NCI-H2171 (cell line): ENCODE data around the gene CYP21A2.
"Not testable (repeated sequence)": the region's sequence is repeated elsewhere in the genome, so short reads cannot be mapped to it uniquely, and the experiment has no call there.

Source experiments
- DNase-seq: peaks from one replicate; lab custom pipeline; 2025; lab: John Stamatoyannopoulos, UW

CYP21A2 gene

GRCh38 chr6:32037598-32038524 lies at the start of gene CYP21A2:
Gene CYP21A2 (plus strand): TSS chr6:32038415. CDS start chr6:32038423, 8 bp downstream.
- not testable (repeated sequence) for DNase-seq

- DNase-seq, result not testable (repeated sequence)
Measured at GRCh38 chr6:31989363-31989762, 48.9 kb upstream of the CYP21A2 start.

DNA sequence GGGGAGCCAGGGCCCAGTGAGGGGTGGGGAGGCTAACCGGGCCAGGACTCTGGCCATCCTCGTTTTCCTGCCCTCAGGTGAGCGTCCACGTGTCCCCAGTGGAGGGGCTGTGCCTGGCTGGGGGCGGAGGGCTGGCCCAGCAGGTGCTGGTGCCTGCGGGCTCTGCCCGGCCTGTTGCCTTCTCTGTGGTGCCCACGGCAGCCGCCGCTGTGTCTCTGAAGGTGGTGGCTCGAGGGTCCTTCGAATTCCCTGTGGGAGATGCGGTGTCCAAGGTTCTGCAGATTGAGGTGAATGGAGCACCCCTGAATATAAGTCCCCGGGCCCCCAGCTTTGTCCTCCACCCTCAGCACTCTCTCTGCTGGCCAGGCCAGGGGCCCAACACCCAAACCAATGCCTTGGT lies 43.8 kb upstream of the CYP21A2 start:
- DNase-seq, result not testable (repeated sequence)

GRCh38 chr6:31996385-31996784 lies 41.8 kb upstream of the CYP21A2 start:
- DNase-seq, result not testable (repeated sequence)

- DNase-seq, result not testable (repeated sequence)
Measured at GRCh38 chr6:32002546-32003268, 35.5 kb upstream of the CYP21A2 start.

GRCh38 chr6:32003301-32003700 lies 34.9 kb upstream of the CYP21A2 start:
- DNase-seq, result not testable (repeated sequence)

GRCh38 chr6:32004393-32004792 lies 33.8 kb upstream of the CYP21A2 start:
- DNase-seq, result not testable (repeated sequence)

DNA sequence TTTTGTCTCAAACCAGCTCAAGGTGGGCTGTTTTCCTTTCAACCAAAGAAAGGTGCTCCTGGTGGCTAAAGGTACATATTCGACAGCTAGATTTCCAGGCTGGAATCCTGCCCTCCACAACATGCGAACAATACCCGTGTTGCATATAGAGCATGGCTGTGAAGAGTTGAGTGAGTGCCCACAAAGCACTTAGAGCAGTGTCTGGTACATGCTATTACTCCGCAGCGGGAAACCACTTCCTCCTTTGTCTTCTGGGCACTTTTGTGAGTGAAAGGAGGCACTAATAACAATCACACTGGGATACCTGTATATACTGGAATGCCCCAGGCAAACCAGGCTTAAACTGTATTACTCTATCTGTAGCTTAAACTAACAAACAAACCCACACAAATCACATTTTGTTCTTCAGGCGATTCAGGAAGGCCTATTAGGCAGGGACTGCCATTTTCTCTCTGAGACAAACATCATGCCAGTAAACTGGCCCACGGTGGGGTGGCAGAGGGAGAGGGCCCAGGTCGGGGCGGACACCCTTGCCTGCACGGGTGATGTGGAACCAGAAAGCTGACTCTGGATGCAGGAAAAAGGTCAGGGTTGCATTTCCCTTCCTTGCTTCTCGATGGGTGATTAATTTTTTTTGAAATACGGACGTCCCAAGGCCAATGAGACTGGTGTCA lies 33.2 kb upstream of the CYP21A2 start:
- not testable (repeated sequence) for DNase-seq

GRCh38 chr6:32005538-32005880 lies 32.7 kb upstream of the CYP21A2 start:
- DNase-seq, result not testable (repeated sequence)

GRCh38 chr6:32005991-32006529 lies 32.2 kb upstream of the CYP21A2 start:
- DNase-seq, result not testable (repeated sequence)

- DNase-seq, result not testable (repeated sequence)
Measured at GRCh38 chr6:32007086-32007485, 31.1 kb upstream of the CYP21A2 start.

DNA sequence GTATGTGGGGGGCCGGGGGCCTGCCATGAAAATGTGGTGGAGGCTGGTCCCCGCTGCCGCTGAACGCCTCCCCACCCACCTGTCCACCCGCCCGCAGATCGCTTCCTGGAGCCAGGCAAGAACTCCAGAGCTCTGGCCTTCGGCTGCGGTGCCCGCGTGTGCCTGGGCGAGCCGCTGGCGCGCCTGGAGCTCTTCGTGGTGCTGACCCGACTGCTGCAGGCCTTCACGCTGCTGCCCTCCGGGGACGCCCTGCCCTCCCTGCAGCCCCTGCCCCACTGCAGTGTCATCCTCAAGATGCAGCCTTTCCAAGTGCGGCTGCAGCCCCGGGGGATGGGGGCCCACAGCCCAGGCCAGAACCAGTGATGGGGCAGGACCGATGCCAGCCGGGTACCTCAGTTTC lies 30.2 kb upstream of the CYP21A2 start:
- not testable (repeated sequence) for DNase-seq

- not testable (repeated sequence) for DNase-seq
Measured at GRCh38 chr6:32008616-32009015, 29.6 kb upstream of the CYP21A2 start.

GRCh38 chr6:32009537-32009936 lies 28.7 kb upstream of the CYP21A2 start:
- DNase-seq, result not testable (repeated sequence)

DNA sequence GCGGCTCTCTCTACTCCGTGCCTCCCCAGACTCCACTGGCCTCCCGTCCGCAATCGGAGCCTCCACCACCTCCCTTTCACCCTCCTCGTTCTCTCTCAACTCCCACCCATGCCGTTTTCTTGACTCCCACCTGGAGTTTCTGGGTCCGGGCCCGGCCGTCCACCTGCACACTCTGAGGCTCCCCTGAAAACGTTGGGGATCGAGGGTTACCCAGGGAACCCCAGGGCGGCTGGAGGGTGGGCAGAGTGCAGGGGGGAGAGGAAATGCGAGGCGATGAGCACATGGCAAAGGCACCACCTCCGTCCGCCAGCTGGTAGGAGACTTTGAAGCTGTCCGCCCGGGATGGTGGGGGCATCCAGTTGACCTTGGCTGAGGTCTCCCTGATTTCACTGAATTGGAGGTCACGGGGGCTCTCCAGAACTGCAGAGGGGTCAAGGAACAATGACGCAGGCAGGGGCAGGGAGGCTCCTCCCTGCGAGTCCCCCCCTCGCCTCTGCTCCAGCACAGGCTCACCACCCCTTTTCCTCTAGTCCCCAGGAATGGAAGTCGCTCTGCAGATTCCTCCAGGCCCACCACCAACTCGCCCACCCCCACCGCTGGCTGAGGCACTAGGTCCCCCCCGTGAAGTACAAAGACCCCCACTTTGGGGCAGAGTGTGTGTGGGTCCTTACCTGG lies 27.2 kb upstream of the CYP21A2 start:
- DNase-seq, result not testable (repeated sequence)

DNA sequence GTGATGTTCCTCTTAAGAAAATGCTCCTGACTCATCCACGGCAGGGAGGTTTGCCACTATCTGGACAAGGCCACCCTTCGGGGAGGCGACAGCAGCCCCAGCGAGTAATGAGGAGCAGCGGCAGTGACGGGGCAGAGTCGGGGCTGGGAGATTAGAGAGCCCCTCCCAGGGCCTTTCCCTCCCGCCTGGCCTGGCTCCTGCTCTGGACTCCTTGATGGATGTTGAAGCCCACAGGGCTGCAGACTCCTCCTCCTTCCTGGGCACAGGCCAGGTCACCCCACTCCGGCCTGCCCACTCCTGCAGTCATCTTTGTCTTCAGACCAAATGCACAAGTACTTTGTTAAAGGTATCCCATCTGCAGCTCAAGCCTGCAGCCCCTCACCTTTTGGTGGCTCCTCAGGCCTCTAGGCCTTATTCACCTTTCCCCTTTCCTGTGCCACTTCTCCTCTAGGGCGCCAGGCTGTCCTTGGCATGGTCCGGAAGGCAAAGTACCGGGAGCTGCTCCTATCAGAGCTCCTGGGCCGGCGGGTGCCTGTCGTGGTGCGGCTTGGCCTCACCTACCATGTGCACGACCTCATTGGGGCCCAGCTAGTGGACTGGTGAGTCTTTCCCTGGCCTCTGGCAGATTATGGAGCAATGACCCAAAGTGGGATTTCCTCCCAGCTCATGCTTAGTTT lies 25.1 kb upstream of the CYP21A2 start:
- DNase-seq, result not testable (repeated sequence)

- DNase-seq, result not testable (repeated sequence)
Measured at GRCh38 chr6:32013738-32014137, 24.5 kb upstream of the CYP21A2 start.

- DNase-seq, result not testable (repeated sequence)
Measured at GRCh38 chr6:32014547-32014946, 23.7 kb upstream of the CYP21A2 start, which contains the start of gene C4B. Gene C4B (plus strand): TSS chr6:32014795. CDS start chr6:32014846, 51 bp downstream.

DNA sequence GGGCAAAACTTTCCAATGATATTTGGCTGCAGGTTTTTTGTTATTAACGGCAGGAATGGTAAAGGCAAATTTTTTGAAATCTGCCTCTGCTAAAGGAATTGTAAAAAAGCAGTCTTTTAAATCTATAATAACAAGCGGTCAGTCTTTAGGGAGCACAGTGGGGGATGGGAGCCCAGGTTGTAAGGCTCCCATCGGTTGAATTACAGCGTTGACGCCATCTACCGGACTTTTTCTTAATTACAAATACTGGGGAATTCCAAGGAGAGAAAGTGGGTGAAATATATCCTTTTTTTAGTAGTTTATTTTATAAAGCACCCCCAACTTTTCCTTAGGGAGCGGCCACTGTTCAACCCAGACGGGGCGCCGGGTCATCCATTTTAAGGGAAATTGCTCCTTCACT lies 16.1 kb upstream of the CYP21A2 start:
- DNase-seq, result not testable (repeated sequence)

DNA sequence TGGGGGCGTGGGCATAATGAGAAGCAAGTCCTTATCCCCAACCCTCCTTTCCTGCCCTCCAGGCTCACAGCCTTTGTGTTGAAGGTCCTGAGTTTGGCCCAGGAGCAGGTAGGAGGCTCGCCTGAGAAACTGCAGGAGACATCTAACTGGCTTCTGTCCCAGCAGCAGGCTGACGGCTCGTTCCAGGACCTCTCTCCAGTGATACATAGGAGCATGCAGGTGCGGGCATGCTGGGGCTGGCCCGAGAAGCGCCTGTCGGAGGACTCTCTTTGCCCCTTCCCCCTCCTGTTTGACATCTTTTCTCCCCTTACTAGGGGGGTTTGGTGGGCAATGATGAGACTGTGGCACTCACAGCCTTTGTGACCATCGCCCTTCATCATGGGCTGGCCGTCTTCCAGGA lies 9.6 kb upstream of the CYP21A2 start:
- DNase-seq, result not testable (repeated sequence)

- DNase-seq, result not testable (repeated sequence)
Measured at GRCh38 chr6:32029553-32029952, 8.7 kb upstream of the CYP21A2 start.
